AG08395 (cell line): ENCODE measurements around the gene NNT.
"Not testable (repeated sequence)": the region's sequence is repeated elsewhere in the genome, so short reads cannot be mapped to it uniquely, and the experiment has no call there.

Experiments
- DNase-seq: peaks from one replicate; pipeline ENCODE4 v3.0.0; 2012; ENCODE audit warnings: mixed read lengths, low spot score

NNT gene

DNA sequence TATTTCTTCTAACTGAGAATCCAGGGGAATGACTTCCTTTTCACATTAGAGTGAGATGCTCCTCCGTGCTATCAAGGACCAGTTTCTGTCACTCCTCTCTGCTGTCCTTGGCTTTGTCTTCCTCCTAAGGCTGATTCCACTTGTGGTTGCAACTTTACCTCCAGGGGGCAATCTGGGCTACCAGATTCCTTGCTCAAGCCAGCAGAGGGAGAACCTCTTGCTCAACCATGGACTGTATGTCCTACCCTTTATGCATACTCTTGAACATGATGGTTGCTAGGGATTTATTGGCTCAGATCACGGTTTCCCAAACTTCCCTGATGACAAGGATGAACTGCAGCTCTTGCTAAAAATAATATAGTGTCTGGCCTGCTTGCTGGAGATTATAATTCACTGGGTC lies 24.0 kb downstream of the NNT start:
- peak; percentile 64 for DNase-seq

DNA sequence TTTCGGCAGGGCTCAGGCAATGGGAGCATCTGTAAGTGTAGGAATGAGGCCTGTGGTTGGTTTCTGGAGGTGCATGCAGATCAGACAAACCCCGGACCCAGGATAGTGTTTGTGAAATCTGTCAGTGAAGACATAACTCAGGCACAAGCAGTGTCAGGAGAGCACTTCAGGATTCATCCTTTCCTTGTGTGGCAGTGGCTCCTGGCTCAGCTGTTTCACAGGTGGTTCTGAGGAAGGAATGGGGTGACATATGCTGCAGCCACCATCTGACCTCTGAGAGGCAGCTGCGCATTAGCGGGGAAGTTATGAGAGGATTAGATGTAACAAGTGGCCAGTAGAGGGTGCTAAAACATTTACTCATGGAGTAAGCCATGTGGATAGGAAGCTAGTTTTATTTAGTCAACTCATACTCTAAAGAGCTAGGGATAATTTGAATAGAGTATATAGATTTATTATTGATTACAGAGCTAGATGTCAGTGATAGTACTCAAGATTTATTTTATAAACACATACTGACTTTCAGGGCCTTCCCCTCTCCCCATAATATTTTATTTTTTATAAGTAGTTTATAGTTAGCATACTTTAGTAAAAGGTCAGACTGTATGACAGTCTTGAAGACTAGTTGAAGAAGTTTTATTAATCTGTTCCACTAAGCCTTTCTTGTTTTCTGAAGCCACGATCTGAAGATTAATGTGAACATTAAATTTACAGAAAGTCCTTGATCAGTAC lies 28.4 kb downstream of the NNT start:
- peak; percentile 72 for DNase-seq

DNA sequence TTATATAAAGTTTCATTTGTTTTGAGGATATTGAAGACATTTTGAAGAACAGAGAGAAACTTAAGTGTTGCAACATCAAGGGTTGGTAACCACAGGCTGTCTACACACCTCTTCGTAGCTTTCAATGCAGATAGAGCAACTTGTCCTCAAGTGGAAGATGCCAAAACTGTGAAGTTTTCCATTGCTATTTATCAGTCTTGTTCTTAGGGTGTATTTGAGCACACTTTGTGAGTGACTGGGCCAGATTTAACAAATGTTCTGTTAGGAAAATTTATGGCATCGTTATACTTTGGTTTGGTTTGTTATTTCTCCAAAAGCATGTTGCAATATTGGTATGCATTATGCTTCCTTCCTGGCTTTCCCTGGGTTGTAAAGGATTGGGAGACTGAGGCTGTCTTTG lies 31.6 kb downstream of the NNT start:
- DNase-seq, result no peak

DNA sequence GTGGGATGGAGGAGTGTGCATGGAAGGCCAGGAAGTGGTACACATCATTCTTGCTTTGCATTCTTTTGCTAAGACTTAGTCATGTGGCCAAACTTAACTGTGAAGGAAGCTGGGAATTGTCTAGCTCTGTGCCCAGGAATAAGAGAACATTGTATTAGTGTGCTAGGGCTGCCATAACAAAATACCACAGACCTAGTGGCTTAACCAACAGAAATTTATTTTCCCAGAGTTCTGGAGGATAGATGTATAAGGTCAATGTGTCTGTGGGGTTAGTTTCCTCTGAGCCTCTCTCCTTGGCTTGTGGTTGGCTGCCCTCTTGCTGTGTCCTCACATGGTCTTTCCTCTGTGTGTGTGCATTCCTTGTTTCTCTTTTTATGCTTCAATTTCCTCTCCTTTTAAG lies 32.4 kb downstream of the NNT start:
- DNase-seq, result no peak

DNA sequence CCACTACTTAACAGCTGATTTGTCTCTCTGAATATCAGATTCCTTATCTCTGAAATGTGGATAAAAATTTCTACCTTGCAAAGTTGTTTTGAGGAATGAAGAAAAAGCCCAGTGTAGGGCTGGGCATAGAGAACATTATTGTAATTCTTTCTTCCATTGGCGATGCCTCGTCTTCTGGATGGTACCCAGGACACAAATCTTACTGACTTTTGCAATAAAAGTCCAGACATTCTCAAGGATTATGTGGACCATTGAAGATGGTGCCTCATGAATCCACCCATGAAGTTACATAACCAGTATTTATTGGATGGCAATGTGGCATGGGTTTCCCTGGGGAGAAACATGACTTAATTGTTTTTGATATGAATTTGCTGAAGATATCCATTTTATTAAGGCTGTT lies 33.1 kb downstream of the NNT start:
- DNase-seq, result no peak

DNA sequence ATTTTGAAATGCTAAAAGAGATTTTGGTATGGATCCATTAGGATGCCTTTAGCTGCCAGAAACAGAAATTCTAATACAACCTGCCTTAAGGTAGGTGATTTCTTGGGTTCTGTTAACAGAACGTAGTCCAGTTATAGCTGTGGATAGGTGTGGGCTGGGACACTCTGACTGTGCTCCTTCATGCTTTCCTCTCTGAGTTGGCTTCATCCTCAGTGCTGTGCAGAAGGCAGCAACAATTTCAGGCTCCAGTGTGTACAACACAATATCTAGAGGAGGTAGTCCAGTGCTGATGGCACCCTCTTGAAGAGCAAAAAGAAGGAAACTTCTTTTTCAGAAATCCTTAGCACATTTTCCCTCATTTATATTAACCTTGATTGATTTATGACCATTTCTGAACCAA lies 34.4 kb downstream of the NNT start:
- DNase-seq, result no peak

DNA sequence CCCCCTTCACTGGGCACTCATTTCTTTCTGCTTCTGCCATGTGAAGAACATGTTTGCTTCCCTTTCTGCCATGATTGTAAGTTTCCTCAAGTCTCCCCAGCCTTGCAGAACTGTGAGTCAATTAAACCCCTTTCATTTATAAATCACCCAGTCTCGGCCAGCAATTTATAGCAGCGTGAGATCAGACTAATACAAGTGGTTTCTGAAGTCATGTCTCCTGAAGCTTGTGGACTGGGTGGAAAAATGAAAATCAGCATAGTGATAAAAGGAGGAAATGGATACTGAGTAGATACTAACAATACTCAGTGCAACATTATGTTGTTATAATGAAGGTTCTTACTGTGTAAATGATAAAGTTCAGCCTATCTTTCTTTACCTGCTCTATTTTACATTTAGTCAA lies 35.1 kb downstream of the NNT start:
- no peak for DNase-seq

DNA sequence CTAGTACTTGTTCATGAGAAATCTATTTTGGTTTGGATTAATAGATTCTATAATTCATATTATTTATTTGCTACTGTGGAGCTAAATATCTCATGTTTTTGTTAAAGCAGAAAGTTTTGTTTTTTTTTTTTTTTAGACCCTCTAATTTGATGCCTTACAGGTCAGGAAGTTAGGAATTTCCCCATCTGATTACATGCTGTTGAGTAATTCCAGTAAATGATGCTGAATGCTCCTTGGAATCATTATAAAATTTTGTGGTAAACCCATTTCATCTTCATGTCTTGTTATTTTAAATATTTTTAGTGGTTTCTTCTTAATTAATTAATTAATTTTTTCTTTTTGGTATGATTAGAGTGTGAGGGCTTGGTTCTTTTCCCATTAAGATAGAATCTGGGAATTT lies 35.6 kb downstream of the NNT start:
- DNase-seq, result no peak

DNA sequence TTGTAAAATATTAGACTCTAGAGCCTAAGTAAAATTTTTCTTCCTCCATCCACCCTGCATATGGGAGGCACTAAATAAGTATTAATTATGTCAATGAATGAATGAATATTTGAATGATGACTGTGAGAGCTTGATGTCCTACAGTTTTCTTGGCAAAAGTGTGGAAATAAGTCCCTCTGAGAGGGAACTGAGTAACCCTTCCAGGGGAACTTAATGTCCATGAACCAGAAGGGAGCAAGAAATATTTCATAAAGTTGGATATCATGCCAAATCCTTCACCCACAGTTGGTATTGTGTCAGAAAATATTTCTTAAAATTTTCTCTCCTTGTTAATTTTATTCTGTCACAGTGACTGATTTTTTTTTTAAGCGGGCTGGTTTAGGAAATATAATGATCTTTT lies 36.6 kb downstream of the NNT start:
- DNase-seq, result no peak

DNA sequence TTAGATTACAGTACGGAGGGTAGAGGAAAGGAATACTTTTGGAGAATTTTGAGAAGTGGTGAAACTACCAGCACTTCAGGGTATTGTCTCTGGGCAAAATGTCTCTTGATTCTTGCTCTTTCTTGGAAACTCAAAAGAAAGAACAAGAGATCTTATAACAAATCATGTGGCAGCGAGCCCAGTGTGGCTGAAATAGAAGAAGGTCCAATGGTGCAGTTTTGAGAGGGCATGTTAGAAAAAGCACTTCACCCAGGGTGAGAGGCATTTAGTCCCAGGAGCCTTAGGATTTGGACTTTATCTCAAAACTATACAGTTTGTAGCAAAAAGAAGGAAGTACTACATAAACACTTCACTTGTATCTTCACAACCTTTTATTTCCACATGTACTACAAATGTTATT lies 39.4 kb downstream of the NNT start:
- no peak for DNase-seq

DNA sequence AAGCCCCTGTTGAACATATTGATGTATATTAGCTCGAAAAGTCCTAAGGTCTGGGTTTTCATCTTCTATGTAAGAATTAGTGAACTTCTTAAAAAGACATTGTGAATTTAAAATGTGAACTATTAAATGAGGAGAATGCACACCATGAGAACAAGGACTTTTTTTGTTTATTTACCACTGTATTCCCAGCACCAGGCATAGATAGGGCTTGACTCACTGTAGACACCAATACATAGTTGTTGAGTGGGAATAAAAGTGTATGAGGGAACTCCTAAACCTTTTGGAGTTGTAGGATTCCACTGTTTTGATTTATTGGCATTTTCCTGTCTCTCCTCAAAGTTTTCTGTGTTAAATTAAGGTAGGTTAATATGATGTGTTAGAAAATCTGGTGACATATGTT lies 40.3 kb downstream of the NNT start:
- DNase-seq, result no peak

DNA sequence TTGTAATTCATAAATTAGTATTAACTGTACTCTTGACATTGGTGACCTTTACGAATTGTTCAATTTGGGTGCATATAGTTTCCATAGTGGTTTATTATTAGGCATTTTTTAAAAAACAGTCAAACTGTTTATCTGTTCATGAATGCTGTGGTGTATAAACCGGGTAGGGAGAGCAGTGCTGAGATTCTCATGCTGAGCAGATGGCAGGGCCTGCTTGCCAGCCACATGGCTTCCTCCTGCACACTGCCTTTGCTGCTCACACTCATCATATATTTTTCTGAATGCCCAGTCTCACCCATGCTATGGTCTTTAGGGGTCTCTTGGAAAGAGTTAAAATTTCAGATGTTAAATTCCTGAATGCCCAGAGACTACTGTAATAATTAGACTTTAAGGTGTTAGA lies 40.8 kb downstream of the NNT start:
- no peak for DNase-seq

DNA sequence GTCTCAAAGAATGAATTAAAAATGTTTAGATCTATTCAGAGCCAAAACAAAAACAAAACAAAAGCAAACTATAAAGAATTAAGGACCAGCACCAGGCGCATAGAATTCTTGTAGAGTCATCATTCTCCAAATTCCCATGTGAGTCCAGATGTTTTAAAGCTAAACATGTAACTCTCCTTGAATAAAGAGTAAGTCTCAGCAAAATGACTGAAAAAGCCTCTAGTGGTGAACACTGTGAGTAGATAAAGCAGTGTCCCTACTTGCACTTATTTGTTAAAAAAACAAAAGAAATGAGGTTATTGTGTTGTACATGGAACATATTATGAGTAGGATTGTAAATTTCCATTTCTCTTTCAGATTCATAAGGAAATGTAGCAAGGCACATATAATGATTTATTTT lies 44.0 kb downstream of the NNT start:
- DNase-seq, result no peak

DNA sequence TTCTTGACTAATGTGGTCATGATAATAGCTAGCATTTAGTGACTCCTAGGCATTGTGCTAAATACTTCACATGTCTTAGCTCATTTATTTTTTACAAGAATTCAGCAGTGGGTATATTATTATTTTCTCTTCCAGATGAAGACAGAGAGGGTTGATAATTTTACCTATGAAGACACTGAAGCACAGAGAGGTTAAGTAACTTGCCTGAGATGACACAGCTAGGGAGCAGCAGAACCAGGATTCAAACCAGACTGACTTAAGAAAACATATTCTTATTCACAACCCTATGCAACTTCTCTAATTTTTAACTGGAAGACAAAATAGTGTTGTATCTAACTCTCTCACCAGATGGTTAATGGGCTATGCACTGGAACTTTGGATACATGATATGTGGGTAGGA lies 44.8 kb downstream of the NNT start:
- no peak for DNase-seq

DNA sequence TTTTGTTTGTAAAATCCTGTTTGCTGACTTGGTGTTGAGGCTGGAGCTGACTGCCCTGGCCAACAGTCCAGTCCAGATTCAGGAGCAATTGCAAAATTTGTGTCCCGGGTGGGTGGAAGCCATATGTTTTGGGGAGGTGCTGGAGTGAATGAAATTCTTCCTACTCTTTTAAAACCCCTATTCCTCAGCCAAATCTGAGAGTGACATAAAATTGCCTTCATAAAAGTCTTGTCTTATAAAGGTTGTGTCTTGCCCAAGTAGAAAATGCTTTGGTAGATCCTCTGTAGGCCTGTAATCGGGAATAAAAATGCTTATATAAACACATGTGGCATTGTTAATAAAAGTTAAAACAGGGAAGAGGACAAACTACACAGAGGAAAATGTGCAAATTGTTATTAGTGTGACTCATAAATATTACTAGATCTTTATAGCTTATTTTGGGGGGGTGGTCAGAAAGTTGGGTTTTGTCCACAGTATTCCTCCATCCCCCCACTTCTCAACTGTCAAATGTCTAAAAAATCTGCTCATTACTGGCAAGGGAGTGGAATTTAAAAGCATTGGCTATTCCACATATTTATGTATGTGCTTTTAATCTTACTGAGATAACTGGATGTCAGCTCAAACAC lies 45.6 kb downstream of the NNT start:
- DNase-seq, result no peak

DNA sequence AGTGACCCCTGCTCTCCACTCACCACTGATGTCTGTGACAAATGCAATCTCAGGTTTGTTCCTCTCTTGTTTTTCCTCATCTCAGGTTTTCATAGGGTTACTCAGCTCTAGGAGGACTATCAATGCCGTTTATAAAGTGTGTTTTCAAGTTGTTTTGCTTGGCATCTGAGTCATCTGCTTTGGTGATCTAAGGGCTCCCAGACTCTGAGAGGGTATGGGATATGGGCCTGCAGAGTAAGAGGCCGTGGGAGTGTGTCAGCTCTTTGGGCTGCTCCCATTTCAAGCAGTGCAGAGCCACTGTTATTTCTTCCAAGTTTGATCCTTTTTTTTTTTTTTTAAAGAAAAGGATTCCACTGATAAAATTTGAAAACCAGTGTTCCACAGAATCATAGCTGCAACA lies 46.3 kb downstream of the NNT start:
- peak; percentile 46 for DNase-seq

DNA sequence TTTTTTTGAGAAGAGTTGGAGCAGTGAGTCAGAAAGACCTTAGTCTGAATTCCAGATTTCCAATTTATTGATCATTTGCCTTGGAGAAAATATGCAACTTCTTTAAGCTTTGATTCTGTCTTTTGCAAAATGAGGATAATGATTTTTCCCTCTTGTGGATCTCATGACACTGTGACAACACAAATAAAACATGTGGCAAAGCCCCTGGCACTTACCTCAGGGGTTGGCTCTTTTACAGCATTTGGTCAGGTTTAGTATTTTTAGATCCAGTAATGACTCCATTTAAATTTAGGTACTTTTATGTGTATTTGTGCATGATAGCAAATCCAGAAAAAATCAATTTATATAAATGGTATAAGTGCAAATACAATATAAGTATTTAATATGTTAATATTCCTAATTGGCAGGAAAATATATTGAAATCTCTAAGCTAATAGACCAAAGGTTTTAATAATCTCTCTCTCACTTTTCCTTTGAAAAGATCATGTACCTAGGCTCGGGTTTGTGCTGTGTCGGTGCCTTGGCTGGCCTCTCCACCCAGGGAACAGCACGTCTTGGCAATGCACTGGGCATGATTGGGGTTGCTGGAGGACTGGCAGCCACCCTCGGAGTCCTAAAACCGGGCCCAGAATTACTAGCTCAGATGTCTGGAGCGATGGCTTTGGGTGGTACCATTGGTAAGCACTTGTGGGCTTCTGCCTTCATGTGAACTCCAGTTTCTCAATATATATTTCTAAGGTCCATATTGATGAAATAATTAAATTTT lies 49.7 kb downstream of the NNT start:
- no peak for DNase-seq

DNA sequence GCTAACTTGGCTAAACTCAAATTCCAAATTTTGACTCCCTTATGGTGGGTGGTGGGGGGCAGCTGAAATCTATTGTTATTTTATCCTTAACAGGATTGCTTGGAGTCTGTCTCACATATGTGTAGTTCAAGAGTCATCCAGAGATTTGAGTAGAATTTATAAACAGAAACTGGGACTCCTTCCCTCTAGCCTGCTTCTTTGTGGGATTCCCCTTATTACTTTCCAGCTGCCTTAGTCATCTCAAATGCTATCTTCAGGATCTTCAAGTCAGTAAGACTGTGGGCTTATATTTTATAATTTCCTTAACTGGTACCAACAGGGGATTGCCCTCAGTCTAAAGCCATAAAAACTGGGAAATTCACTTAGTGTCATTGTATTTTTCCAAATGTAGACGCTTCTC lies 55.5 kb downstream of the NNT start:
- peak; percentile 45 for DNase-seq

DNA sequence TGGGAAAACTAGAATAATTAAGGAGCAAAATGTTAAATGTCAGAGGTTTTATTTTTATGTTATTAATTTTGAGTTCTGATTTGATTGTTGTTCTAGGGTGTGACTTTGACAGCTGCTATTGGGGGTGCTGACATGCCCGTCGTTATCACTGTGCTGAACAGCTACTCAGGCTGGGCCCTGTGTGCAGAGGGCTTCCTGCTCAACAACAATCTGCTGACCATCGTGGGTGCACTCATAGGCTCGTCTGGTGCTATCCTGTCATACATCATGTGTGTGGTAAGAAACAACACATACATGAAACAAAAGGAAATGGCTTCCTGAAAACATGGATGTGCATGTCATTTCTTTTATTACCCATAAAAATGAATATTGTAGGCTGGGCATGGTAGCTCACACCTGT lies 56.1 kb downstream of the NNT start:
- DNase-seq, result no peak

DNA sequence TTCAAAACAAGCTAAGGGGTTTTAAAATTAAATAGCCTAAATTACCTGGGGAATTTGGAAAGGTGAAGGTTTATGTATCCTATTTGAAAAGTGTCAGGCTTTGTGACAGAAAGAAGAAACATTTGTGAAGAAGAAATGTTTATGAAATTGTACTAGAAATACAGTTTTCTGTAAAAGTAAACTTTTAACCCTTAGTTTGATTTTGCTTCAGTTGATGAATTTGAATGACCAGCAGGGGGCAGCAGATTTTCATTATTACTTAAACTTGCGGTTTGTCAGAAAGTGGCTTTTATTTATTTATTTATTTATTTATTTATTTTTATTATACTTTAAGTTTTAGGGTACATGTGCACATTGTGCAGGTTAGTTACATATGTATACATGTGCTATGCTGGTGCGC lies 58.1 kb downstream of the NNT start:
- no peak for DNase-seq

DNA sequence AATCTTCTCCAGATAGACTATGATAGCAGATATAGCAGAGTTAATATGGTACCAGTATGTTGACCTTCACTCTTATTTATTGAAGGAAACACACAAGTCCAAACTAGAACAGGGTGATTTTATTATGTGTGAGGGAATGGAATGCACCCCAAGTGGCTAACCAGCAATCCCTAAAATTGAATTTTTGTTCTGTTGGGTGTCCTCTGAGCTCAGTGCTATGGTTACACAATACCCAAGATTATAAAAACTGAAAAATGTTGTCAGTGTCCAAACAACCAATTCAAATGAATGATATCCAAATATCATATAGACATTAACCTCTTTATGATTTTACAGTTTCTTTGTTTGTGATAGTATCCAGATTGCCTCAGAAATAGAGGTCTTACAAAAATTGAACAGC lies 60.9 kb downstream of the NNT start:
- no peak for DNase-seq

DNA sequence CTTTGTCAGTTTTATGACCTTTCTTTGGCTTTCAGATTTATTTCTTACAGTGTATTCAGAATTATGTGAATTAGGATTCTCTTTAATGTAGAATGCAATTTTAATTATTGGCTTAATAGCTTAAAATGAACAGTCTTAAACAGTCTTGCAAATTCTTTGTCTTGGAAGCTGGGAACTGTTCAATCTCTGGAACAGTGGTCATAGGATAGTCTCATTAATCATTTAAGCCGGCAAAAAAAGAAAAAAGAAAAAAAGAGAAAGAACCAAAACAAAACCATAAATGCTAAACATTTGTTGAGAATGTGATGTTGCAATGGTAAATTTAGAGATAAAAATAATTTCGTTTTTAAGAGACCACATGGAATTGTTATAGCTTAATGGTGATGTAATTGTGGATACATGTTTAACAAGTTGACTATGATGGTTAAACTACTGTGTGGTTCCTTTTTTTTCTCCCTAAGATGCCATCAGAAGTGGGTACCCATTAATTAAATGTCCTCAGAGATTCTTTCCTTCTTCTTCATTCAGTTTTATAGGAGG lies 61.6 kb downstream of the NNT start:
- peak; percentile 25 for DNase-seq

DNA sequence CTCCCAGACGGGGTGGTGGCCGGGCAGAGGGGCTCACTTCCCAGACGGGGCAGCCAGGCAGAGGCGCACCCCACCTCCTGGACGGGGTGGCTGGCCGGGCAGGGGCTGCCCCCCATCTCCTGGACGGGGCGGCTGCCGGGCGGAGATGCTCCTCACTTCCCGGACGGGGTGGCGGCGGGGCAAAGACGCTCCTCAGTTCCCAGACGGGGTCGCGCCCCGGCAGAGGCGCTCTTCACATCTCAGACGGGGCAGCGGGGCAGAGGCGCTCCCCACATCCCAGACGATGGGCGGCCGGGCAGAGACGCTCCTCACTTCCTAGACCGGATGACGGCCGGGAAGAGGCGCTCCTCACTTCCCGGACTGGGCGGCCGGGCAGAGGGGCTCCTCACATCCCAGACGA lies 62.8 kb downstream of the NNT start:
- not testable (repeated sequence) for DNase-seq
